GM12892 (cell line): Measurements from ENCODE around the gene RUSC2. TPM values are rescaled to one million over a fixed set of nuclear protein-coding genes. Genes with fewer than 3 reads are reported as not detected.

Experiments used
- DNase-seq: peaks from one replicate; pipeline ENCODE4 v3.0.0; 2011; ENCODE audit not compliant: insufficient read length
- FAIRE-seq: peaks from 2 replicates; lab custom pipeline; 2011; peaks lifted over from hg19 to GRCh38; lab: Jason Lieb, UNC
- POLR2A ChIP-seq: IDR thresholded peaks from 2 replicates; pipeline ENCODE4 v1.6.1; 2011; ENCODE audit warnings: low read depth, low read length, control low read depth
- POLR2AphosphoS5 ChIP-seq: IDR thresholded peaks from 2 replicates; pipeline ENCODE4 v1.6.1; 2011; ENCODE audit warnings: low read depth, low read length, control low read depth
- TAF1 ChIP-seq: IDR thresholded peaks from 2 replicates; pipeline ENCODE4 v1.6.1; 2011; ENCODE audit warnings: low read depth, mild to moderate bottlenecking, control low read depth, low read length, borderline replicate concordance
- polyA plus RNA-seq: library from polyadenylated mRNA; unstranded; fragments of >200 nt; gene quantifications from one replicate; pipeline ENCODE4 v1.2.1, GENCODE V29; 2012; ENCODE audit warnings: missing spikeins, inconsistent platforms; ENCODE audit not compliant: missing spikeins

Gene RUSC2, protein sequence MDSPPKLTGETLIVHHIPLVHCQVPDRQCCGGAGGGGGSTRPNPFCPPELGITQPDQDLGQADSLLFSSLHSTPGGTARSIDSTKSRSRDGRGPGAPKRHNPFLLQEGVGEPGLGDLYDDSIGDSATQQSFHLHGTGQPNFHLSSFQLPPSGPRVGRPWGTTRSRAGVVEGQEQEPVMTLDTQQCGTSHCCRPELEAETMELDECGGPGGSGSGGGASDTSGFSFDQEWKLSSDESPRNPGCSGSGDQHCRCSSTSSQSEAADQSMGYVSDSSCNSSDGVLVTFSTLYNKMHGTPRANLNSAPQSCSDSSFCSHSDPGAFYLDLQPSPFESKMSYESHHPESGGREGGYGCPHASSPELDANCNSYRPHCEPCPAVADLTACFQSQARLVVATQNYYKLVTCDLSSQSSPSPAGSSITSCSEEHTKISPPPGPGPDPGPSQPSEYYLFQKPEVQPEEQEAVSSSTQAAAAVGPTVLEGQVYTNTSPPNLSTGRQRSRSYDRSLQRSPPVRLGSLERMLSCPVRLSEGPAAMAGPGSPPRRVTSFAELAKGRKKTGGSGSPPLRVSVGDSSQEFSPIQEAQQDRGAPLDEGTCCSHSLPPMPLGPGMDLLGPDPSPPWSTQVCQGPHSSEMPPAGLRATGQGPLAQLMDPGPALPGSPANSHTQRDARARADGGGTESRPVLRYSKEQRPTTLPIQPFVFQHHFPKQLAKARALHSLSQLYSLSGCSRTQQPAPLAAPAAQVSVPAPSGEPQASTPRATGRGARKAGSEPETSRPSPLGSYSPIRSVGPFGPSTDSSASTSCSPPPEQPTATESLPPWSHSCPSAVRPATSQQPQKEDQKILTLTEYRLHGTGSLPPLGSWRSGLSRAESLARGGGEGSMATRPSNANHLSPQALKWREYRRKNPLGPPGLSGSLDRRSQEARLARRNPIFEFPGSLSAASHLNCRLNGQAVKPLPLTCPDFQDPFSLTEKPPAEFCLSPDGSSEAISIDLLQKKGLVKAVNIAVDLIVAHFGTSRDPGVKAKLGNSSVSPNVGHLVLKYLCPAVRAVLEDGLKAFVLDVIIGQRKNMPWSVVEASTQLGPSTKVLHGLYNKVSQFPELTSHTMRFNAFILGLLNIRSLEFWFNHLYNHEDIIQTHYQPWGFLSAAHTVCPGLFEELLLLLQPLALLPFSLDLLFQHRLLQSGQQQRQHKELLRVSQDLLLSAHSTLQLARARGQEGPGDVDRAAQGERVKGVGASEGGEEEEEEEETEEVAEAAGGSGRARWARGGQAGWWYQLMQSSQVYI (N-terminal part only)
- polyA plus RNA-seq, result not detected

- DNase-seq, result peak; percentile 17
- no peak for FAIRE-seq
- no peak for TF ChIP-seq POLR2A
- TF ChIP-seq POLR2AphosphoS5, result no peak
- no peak for TF ChIP-seq TAF1
Measured at GRCh38 chr9:35489313-35490154, at the start of gene RUSC2. TSS of gene RUSC2 (plus strand) at chr9:35490111. CDS start at chr9:35546522, 56,411 bp downstream.

- FAIRE-seq (no peak), DNase-seq (no peak)
- TF ChIP-seq POLR2A, result no peak
- no peak for TF ChIP-seq POLR2AphosphoS5
- no peak for TF ChIP-seq TAF1
Measured at GRCh38 chr9:35446012-35446411, 43.9 kb upstream of the RUSC2 start.

DNA sequence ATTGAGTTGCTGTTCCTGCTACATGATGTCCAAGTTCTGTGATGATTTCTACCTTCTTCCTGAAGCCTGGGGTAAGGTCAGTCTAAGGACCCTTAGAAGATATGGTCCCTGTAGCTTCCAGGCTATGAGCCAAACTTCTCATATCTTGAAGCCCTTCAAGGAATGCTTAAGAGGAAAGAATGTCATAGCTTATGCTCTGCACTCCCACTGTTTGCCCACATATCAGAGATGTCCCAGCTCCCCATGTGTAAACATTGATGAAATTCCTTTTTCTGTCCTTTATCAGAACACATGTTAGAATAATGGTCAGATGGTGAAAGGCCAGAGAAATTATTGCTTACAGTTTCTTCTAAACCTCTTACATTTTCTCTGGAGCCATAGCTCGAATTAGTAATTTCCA, 41.4 kb upstream of the RUSC2 start:
- FAIRE-seq (no peak), DNase-seq (no peak)
- TF ChIP-seq POLR2A (no peak), POLR2AphosphoS5 (no peak), TAF1 (no peak)

DNA sequence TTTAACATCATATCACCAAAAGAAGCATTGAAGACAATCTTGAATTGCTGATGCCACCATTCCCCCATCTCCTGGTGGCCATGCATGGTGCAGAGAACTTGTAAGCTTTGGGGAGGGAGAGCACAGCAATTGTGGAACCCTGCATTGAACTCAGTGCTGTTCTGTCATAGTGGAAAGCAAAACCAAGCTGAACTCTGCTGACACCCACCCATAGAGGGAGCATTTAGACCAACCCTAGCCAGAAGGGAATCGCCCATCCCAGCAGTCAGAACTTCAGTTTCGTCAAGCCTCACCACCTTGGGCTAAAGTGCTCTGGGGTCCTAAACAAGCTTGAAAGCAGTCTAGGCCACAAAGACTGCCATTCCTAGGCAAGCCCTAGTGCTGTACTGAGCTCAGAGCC, 37.4 kb upstream of the RUSC2 start:
- FAIRE-seq (no peak), DNase-seq (no peak)
- TF ChIP-seq POLR2AphosphoS5 (no peak), TAF1 (no peak), POLR2A (no peak)

DNA sequence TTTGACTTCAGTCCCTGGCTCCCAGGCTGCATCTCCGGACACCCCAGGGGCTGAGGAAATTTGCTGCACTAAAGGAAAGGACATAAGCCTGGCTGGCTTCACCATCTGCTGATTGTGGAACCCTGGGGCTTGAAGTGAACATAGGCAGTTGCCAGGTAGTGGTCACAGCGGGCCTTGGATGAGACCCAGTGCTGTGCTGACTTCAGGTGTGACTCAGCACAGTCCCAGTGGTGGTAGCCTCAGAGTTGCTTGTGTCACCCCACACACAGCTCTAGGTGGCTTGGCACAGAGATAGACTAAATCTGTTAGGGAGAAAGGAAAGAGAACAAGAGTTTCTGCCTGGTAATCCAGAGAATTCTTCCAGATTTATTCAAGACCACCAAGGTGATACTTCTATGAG, 36.1 kb upstream of the RUSC2 start:
- TF ChIP-seq TAF1 (no peak), POLR2AphosphoS5 (no peak), POLR2A (no peak)
- FAIRE-seq (no peak), DNase-seq (no peak)

- TF ChIP-seq TAF1, result no peak
- TF ChIP-seq POLR2A, result no peak
- TF ChIP-seq POLR2AphosphoS5, result no peak
- DNase-seq, result no peak
- FAIRE-seq, result no peak
Measured at GRCh38 chr9:35464141-35465025, 25.5 kb upstream of the RUSC2 start.

- DNase-seq, result no peak
- TF ChIP-seq TAF1 (no peak), POLR2A (no peak), POLR2AphosphoS5 (no peak)
- no peak for FAIRE-seq
Measured at GRCh38 chr9:35470340-35470739, 19.6 kb upstream of the RUSC2 start.

DNA sequence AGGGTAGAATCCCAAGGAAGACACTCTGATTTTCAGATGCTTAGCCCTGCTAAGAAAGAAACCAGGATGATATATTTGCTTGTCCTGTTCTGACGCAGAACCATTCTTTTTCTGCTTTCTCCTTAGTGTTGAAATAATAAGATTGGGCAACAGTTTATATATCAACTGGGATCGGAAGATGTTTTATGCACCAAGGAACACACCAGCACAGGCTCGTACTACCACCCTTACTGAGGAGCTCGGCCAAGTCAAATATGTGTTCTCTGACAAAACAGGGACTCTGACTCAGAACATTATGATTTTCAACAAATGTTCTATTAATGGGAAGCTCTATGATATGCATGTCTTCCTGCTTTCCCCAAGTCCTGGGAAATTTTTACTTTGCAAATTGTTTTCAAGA, 19.0 kb upstream of the RUSC2 start:
- DNase-seq (no peak), FAIRE-seq (no peak)
- TF ChIP-seq POLR2AphosphoS5, result no peak

DNA sequence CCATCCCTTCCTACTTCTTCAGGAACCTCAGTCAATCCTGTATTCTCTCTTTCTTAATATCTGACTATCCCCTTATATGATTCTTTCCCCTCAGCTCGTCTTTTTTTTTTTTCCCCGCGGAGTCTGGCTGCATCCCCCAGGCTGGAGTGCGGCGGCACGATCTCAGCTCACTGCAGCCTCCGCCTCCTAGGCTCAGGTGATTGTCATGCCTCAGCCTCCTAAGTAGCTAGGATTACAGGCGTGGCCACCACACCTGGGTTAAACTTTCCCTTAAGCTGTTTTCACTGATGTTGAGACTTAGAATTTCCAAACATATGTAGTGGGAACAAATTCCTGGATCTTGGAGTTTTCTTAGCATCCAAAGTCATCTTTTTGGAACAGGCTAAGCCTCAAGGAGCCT, 13.3 kb upstream of the RUSC2 start:
- FAIRE-seq (no peak), DNase-seq (no peak)
- no peak for TF ChIP-seq POLR2A
- TF ChIP-seq POLR2AphosphoS5, result no peak
- no peak for TF ChIP-seq TAF1

DNA sequence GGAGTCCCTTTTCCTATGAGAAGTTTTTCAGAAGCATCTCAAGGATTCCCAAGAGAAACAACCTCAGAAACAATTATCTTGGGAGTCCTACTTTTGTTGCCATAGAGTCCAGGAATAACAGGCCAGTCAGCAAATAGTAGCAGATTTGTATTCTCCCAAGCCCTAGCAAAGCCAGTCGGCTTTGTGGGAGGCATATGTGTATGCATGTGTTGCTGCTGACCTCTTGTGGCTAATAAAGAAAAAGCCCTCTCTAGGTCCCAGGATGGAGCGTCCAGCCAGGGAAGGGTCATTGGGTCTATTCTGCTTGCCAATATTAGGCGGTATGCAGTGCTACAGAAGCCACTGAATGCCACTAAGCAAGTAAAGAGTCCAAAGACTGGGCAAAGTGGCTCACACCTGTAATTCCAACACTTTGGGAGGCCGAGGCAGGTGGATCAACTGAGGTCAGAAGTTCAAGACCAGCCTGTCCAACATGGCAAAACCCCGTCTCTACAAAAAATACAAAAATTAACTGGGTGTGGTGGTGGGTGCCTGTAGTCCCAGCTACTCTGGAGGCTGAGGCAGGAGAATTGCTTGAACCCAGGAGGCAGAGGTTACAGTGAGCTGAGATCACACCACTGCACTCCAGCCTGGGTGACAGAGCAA, 12.6 kb upstream of the RUSC2 start:
- peak; percentile 86 for FAIRE-seq
- peak; percentile 29 for DNase-seq

DNA sequence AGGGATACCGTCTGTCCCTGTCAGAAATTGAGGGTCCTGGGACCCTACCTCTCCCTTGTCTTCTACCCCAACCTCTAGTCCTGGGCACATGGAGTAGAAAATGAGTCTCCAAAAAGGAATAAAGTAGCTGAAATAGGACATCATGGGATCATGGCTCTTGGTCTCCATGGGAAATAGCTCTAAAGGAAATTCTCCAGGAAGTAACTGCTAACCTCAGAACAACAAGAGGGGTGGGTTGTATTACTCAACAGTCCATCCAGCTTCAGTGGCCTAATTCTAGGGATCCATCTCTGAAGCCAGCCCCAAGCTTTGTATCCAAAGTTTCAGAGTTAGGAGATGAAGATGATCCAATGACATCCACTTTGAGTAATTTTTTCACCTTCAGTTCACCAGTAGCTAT, 11.0 kb upstream of the RUSC2 start:
- FAIRE-seq (no peak), DNase-seq (no peak)
- TF ChIP-seq POLR2A (no peak), POLR2AphosphoS5 (no peak), TAF1 (no peak)
